H1 (cell line): Measurements from ENCODE around the gene IRGQ. TPM values are rescaled to one million over a fixed set of nuclear protein-coding genes. Genes with fewer than 3 reads are reported as not detected.

Experiments used
- E2F6 ChIP-seq: IDR thresholded peaks from 2 replicates; pipeline ENCODE4 v1.6.1; 2012; ENCODE audit warnings: inconsistent platforms
- RFX5 ChIP-seq: IDR thresholded peaks from 2 replicates; pipeline ENCODE4 v1.6.1; 2011; ENCODE audit warnings: low read depth, low read length, improper control_type of control experiment, borderline replicate concordance
- RNF2 ChIP-seq: fragments of 200-900, 300-1000 bp; sonication (generic); IDR thresholded peaks from 2 replicates; pipeline ENCODE4 v1.7.1; 2016; ENCODE audit warnings: borderline replicate concordance, low read depth, mild to moderate bottlenecking, antibody characterized with exemption, low read length; ENCODE audit not compliant: poor library complexity, severe bottlenecking; ENCODE audit errors: missing control alignments
- SAP30 ChIP-seq: fragments of 300-600 bp; sonication (generic); IDR thresholded peaks from 2 replicates; pipeline ENCODE4 v1.7.1; 2012; ENCODE audit warnings: low read length, moderate library complexity, mild to moderate bottlenecking, inconsistent platforms; ENCODE audit not compliant: insufficient read depth, insufficient replicate concordance
- SIRT6 ChIP-seq: IDR thresholded peaks from one replicate; pipeline ENCODE4 v1.7.1; 2012; ENCODE audit warnings: low read length, inconsistent platforms
- polyA plus RNA-seq, 7 experiments: library from polyadenylated mRNA; depleted of rRNA in 3 of 7; stranded (reverse) in 5 of 7; unstranded in 2 of 7; fragments of >200 nt in 5 of 7; fragments of 200-250 nt in 2 of 7; gene quantifications; 1 replicate in 5 of 7; 2 replicates in 1 of 7; 4 replicates in 1 of 7; pipeline versions ENCODE4 v1.2.1 to v1.2.3, GENCODE V29; 2011 to 2013; ENCODE audit warnings: missing spikeins in 2 of 7, mixed read lengths in 2 of 7
- total RNA-seq: library from RNA; stranded (reverse); fragmentation: NEBNext Ultra II Directional; extraction: Animal tissue kit (Norgen Biotek cat#: 25700); gene quantifications from 2 replicates; pipeline ENCODE4 v1.2.1, GENCODE V29; 2021

The IRGQ gene
- total and polyA plus RNA-seq, 2 of the 8 experiments (the other 6 are each of a cell fraction or from before 2014, with no cell fraction given) = 16.0 to 42.9 TPM

GRCh38 chr19:43597876-43598275 lies 1.9 kb upstream of the IRGQ start (continued):
- TF ChIP-seq SIRT6 = no peak
- TF ChIP-seq E2F6 = no peak
- TF ChIP-seq SAP30 = no peak
- no peak for TF ChIP-seq RNF2
- TF ChIP-seq RFX5 = no peak
- TF ChIP-seq, all 59 proteins: peak for 0
